Mesenchymal stem cell (in vitro differentiated cells and primary cell): Measurements from ENCODE around the gene ACOX3.

Experiments used
- DNase-seq: peaks from one replicate; pipeline ENCODE4 v3.0.0-alpha.2; 2013
- H2AFZ ChIP-seq: one replicate; pipeline ENCODE4 v1.6.1; 2013; ENCODE audit warnings: low read depth, mild to moderate bottlenecking, control low read depth, inconsistent platforms, low read length, moderate library complexity
- H2AK5ac ChIP-seq: 2 replicates; pipeline ENCODE4 v1.6.1; 2013; ENCODE audit warnings: low read length, moderate library complexity, mild to moderate bottlenecking, inconsistent platforms; ENCODE audit not compliant: severe bottlenecking
- H2BK120ac ChIP-seq: one replicate; pipeline ENCODE4 v1.6.1; 2013; ENCODE audit warnings: low read depth, mild to moderate bottlenecking, inconsistent platforms, low read length, moderate library complexity
- H2BK12ac ChIP-seq, 2 experiments: one replicate each; pipeline ENCODE4 v1.6.1; 2013; ENCODE audit warnings: inconsistent platforms in 2 of 2, low read length in 2 of 2, mild to moderate bottlenecking in 2 of 2, moderate library complexity in 2 of 2, control low read depth in 1 of 2
- H2BK15ac ChIP-seq: one replicate; pipeline ENCODE4 v1.6.1; 2013; ENCODE audit warnings: mild to moderate bottlenecking, low read depth, inconsistent platforms; ENCODE audit not compliant: poor library complexity, severe bottlenecking
- H2BK5ac ChIP-seq: 2 replicates; pipeline ENCODE4 v1.6.1; 2013; ENCODE audit warnings: low read depth, mild to moderate bottlenecking, low read length, control low read depth, inconsistent platforms; ENCODE audit not compliant: poor library complexity, severe bottlenecking
- H3K14ac ChIP-seq, 2 experiments: one replicate each; pipeline ENCODE4 v1.6.1; 2013; ENCODE audit warnings: inconsistent platforms in 2 of 2, low read length in 2 of 2, control low read depth in 1 of 2, mild to moderate bottlenecking in 1 of 2, moderate library complexity in 1 of 2
- H3K18ac ChIP-seq, 2 experiments: one replicate each; pipeline ENCODE4 v1.6.1; 2013; ENCODE audit warnings: inconsistent platforms in 2 of 2, low read length in 2 of 2, control low read depth in 1 of 2, low read depth in 1 of 2, mild to moderate bottlenecking in 1 of 2
- H3K23ac ChIP-seq, 2 experiments: one replicate each; pipeline ENCODE4 v1.6.1; 2013; ENCODE audit warnings: inconsistent platforms in 2 of 2, low read length in 2 of 2, mild to moderate bottlenecking in 2 of 2, moderate library complexity in 2 of 2, control low read depth in 1 of 2
- H3K27ac ChIP-seq: 2 replicates; pipeline ENCODE4 v1.5.1; 2013; ENCODE audit warnings: mild to moderate bottlenecking, moderate library complexity, low read length, control low read depth, inconsistent platforms; ENCODE audit not compliant: poor library complexity, severe bottlenecking
- H3K27me3 ChIP-seq, 2 experiments: 2 replicates each; pipeline versions ENCODE4 v1.6.1 to v1.7.0; 2013; ENCODE audit warnings: low read length in 2 of 2, mild to moderate bottlenecking in 2 of 2, moderate library complexity in 2 of 2, control low read depth in 1 of 2, inconsistent platforms in 1 of 2; ENCODE audit not compliant: control insufficient read depth in 1 of 2, insufficient read depth in 1 of 2
- H3K36me3 ChIP-seq, 2 experiments: 2 replicates each; pipeline versions ENCODE4 v1.6.1 to v1.7.0; 2013; ENCODE audit warnings: low read length in 2 of 2, control low read depth in 1 of 2, inconsistent platforms in 1 of 2, low read depth in 1 of 2, mild to moderate bottlenecking in 1 of 2; ENCODE audit not compliant: insufficient read depth in 2 of 2, control insufficient read depth in 1 of 2
- H3K4ac ChIP-seq, 2 experiments: one replicate each; pipeline ENCODE4 v1.6.1; 2013; ENCODE audit warnings: inconsistent platforms in 2 of 2, low read length in 2 of 2, mild to moderate bottlenecking in 2 of 2, moderate library complexity in 2 of 2, control low read depth in 1 of 2, low read depth in 1 of 2
- H3K4me1 ChIP-seq: 2 replicates; pipeline ENCODE4 v1.6.1; 2013; ENCODE audit warnings: low read depth, low read length, control low read depth; ENCODE audit not compliant: control insufficient read depth, insufficient read depth
- H3K4me2 ChIP-seq: 2 replicates; pipeline ENCODE4 v1.6.1; 2013; ENCODE audit warnings: low read length, mild to moderate bottlenecking, inconsistent platforms; ENCODE audit not compliant: poor library complexity, severe bottlenecking
- H3K4me3 ChIP-seq, 2 experiments: 2 replicates each; pipeline versions ENCODE4 v1.5.1 to v1.7.0; 2013; ENCODE audit warnings: low read length in 2 of 2, mild to moderate bottlenecking in 2 of 2, control low read depth in 1 of 2, low read depth in 1 of 2; ENCODE audit not compliant: insufficient read depth in 1 of 2
- H3K79me1 ChIP-seq: replicated peaks from 2 replicates; pipeline ENCODE4 v1.6.1; 2013; ENCODE audit warnings: mild to moderate bottlenecking, control low read depth, low read length, inconsistent platforms; ENCODE audit not compliant: poor library complexity, severe bottlenecking
- H3K9ac ChIP-seq: 2 replicates; pipeline ENCODE4 v1.7.0; 2013; ENCODE audit warnings: mild to moderate bottlenecking, low read length, moderate library complexity
- H3K9me3 ChIP-seq: 2 replicates; pipeline ENCODE4 v1.7.0; 2013; ENCODE audit warnings: mild to moderate bottlenecking, low read length; ENCODE audit not compliant: control insufficient read depth
- H4K8ac ChIP-seq: one replicate; pipeline ENCODE4 v1.6.1; 2013; ENCODE audit warnings: inconsistent platforms, mild to moderate bottlenecking, low read length, moderate library complexity
- H4K91ac ChIP-seq: one replicate; pipeline ENCODE4 v1.6.1; 2013; ENCODE audit warnings: mild to moderate bottlenecking, low read length, inconsistent platforms
- WGBS: methylation state at CpG from one replicate; pipeline ENCODE4 v1.1.7; 2013; ENCODE audit warnings: mixed read lengths; 5-methylcytosine and 5-hydroxymethylcytosine counted together

Gene ACOX3

GRCh38 chr4:8399298-8399697 lies 41.2 kb downstream of the ACOX3 start:
- Histone ChIP-seq H3K27me3 (no peaks in the 10 kb centered on the region), H3K36me3 (peaks cover 53 to 58% of the 10 kb centered on the region in 2 experiments)

GRCh38 chr4:8398347-8398746 lies 42.2 kb downstream of the ACOX3 start:
- Histone ChIP-seq H3K4ac (no peak overlapping the region), H3K9me3 (no peaks in the 10 kb centered on the region), H3K23ac (no peak overlapping the region), H3K4me2 (no peak overlapping the region), H3K79me1 (peaks cover 12% of the 10 kb centered on the region), H2BK120ac (no peak overlapping the region), H2BK12ac (no peak overlapping the region), H3K18ac (no peak overlapping the region), H3K14ac (no peak overlapping the region), H3K36me3 (peaks cover 48 to 49% of the 10 kb centered on the region in 2 experiments), H4K91ac (no peak overlapping the region), H4K8ac (no peak overlapping the region), H2BK5ac (no peak overlapping the region), H3K27ac (no peak overlapping the region), H2AK5ac (no peak overlapping the region), H2BK15ac (no peak overlapping the region), H3K4me3 (no peak overlapping the region), H2AFZ (no peak overlapping the region), H3K4me1 (peaks cover 15% of the 10 kb centered on the region), H3K27me3 (no peaks in the 10 kb centered on the region), H3K9ac (no peak overlapping the region)
- DNase-seq = no peak
- WGBS = 91% methylated on average over 9 of the region's 9 CpGs

More at GRCh38 chr4:8399298-8399697, 41.2 kb downstream of the ACOX3 start:
- no peak overlapping the region for H2AFZ ChIP-seq
- H3K4me2 ChIP-seq = no peak overlapping the region
- no peak overlapping the region for H4K8ac ChIP-seq
- no peaks in the 10 kb centered on the region for H3K9me3 ChIP-seq
- H2BK120ac ChIP-seq = no peak overlapping the region
- no peak overlapping the region for H3K27ac ChIP-seq
- DNase-seq = no peak
- WGBS = 94% methylated on average over 15 of the region's 15 CpGs
- no peak overlapping the region for H3K18ac ChIP-seq
- no peak overlapping the region for H3K4me3 ChIP-seq
- no peak overlapping the region for H2BK5ac ChIP-seq
- H4K91ac ChIP-seq = no peak overlapping the region
- no peak overlapping the region for H3K23ac ChIP-seq
- no peak overlapping the region for H2AK5ac ChIP-seq
- H2BK15ac ChIP-seq = no peak overlapping the region
- H3K79me1 ChIP-seq = peaks cover 12% of the 10 kb centered on the region
- no peak overlapping the region for H3K4ac ChIP-seq
- H3K14ac ChIP-seq = no peak overlapping the region
- no peak overlapping the region for H3K9ac ChIP-seq
- H3K4me1 ChIP-seq = peaks cover 13% of the 10 kb centered on the region
- no peak overlapping the region for H2BK12ac ChIP-seq

- peaks cover 37 to 39% of the 10 kb centered on the region in 2 experiments for H3K36me3 ChIP-seq
- no peaks in the 10 kb centered on the region for H3K27me3 ChIP-seq
- DNase-seq = no peak
- 93% methylated on average over 26 of the region's 27 CpGs for WGBS
- H3K79me1 ChIP-seq = peaks cover 6% of the 10 kb centered on the region
- H2AFZ ChIP-seq = no peak overlapping the region
- H3K4me3 ChIP-seq = no peak overlapping the region
- no peak overlapping the region for H4K8ac ChIP-seq
- no peak overlapping the region for H2AK5ac ChIP-seq
- no peak overlapping the region for H3K9ac ChIP-seq
- H3K18ac ChIP-seq = no peak overlapping the region
- H4K91ac ChIP-seq = peak overlapping the region; percentile 18
- H3K9me3 ChIP-seq = no peaks in the 10 kb centered on the region
- H3K4me2 ChIP-seq = no peak overlapping the region
- no peak overlapping the region for H2BK12ac ChIP-seq
- H3K14ac ChIP-seq = no peak overlapping the region
- no peak overlapping the region for H3K4ac ChIP-seq
- no peak overlapping the region for H3K27ac ChIP-seq
- no peak overlapping the region for H2BK120ac ChIP-seq
- H2BK5ac ChIP-seq = no peak overlapping the region
- H3K23ac ChIP-seq = no peak overlapping the region
- peaks cover 19% of the 10 kb centered on the region for H3K4me1 ChIP-seq
- H2BK15ac ChIP-seq = no peak overlapping the region
Observed at GRCh38 chr4:8396762-8397406, 43.6 kb downstream of the ACOX3 start.

- Histone ChIP-seq H3K4me2 (no peak overlapping the region), H2AK5ac (no peak overlapping the region), H3K27me3 (no peaks in the 10 kb centered on the region), H3K79me1 (no peaks in the 10 kb centered on the region), H3K18ac (no peak overlapping the region), H3K4ac (no peak overlapping the region), H4K8ac (no peak overlapping the region), H3K9ac (no peak overlapping the region), H3K36me3 (peaks cover 33 to 43% of the 10 kb centered on the region in 2 experiments), H4K91ac (no peak overlapping the region), H3K4me1 (peaks cover 23% of the 10 kb centered on the region), H2BK120ac (no peak overlapping the region), H3K9me3 (no peaks in the 10 kb centered on the region), H3K4me3 (no peak overlapping the region), H3K23ac (no peak overlapping the region), H2AFZ (no peak overlapping the region), H3K27ac (no peak overlapping the region), H2BK12ac (no peak overlapping the region), H2BK15ac (no peak overlapping the region), H3K14ac (peak overlapping the region in 1 of 2 experiments; percentile 53), H2BK5ac (no peak overlapping the region)
- no peak for DNase-seq
- WGBS = 93% methylated on average over 12 of the region's 12 CpGs
Observed at GRCh38 chr4:8395504-8396296, 44.8 kb downstream of the ACOX3 start.
